G401.6 (cell line): Measurements from ENCODE around the gene GPC5.
A peak's percentile ranks its signal among the peaks of the same experiment; 100 is the strongest.

ENCODE experiments used
- FAIRE-seq: peaks from 2 replicates; lab custom pipeline; 2012; peaks lifted over from hg19 to GRCh38; lab: Jason Lieb, UNC

The GPC5 gene

GRCh38 chr13:92387245-92387644 lies 988.8 kb downstream of the GPC5 start:
- FAIRE-seq, result no peak

- no peak for FAIRE-seq
Measured at GRCh38 chr13:92390217-92390616, 991.8 kb downstream of the GPC5 start.

- no peak for FAIRE-seq
Measured at GRCh38 chr13:92403606-92404005, 1005.2 kb downstream of the GPC5 start.

GRCh38 chr13:92407858-92408257 lies 1009.4 kb downstream of the GPC5 start:
- FAIRE-seq, result no peak

- FAIRE-seq, result no peak
Measured at GRCh38 chr13:92412481-92412880, 1014.1 kb downstream of the GPC5 start.

- no peak for FAIRE-seq
Measured at GRCh38 chr13:92412996-92413395, 1014.6 kb downstream of the GPC5 start.

GRCh38 chr13:92413452-92413851 lies 1015.0 kb downstream of the GPC5 start:
- no peak for FAIRE-seq

- no peak for FAIRE-seq
Measured at GRCh38 chr13:92414851-92415250, 1016.4 kb downstream of the GPC5 start.

- no peak for FAIRE-seq
Measured at GRCh38 chr13:92415781-92416180, 1017.4 kb downstream of the GPC5 start.

- no peak for FAIRE-seq
Measured at GRCh38 chr13:92418818-92419412, 1020.5 kb downstream of the GPC5 start.

- FAIRE-seq, result peak; percentile 34
Measured at GRCh38 chr13:92429231-92429630, 1030.8 kb downstream of the GPC5 start.

GRCh38 chr13:92433386-92433785 lies 1035.0 kb downstream of the GPC5 start:
- FAIRE-seq, result no peak

GRCh38 chr13:92433963-92434362 lies 1035.5 kb downstream of the GPC5 start:
- no peak for FAIRE-seq

GRCh38 chr13:92436924-92437323 lies 1038.5 kb downstream of the GPC5 start:
- no peak for FAIRE-seq

- no peak for FAIRE-seq
Measured at GRCh38 chr13:92444244-92444643, 1045.8 kb downstream of the GPC5 start.

GRCh38 chr13:92451060-92451459 lies 1052.6 kb downstream of the GPC5 start:
- no peak for FAIRE-seq

- FAIRE-seq, result no peak
Measured at GRCh38 chr13:92452840-92453239, 1054.4 kb downstream of the GPC5 start.

- no peak for FAIRE-seq
Measured at GRCh38 chr13:92459306-92459705, 1060.9 kb downstream of the GPC5 start.

- FAIRE-seq, result no peak
Measured at GRCh38 chr13:92460479-92460878, 1062.1 kb downstream of the GPC5 start.

- FAIRE-seq, result no peak
Measured at GRCh38 chr13:92461402-92461801, 1063.0 kb downstream of the GPC5 start.

- no peak for FAIRE-seq
Measured at GRCh38 chr13:92461831-92462230, 1063.4 kb downstream of the GPC5 start.

- FAIRE-seq, result no peak
Measured at GRCh38 chr13:92463134-92463533, 1064.7 kb downstream of the GPC5 start.

GRCh38 chr13:92473765-92474475 lies 1075.5 kb downstream of the GPC5 start:
- no peak for FAIRE-seq

- FAIRE-seq, result no peak
Measured at GRCh38 chr13:92480387-92480786, 1082.0 kb downstream of the GPC5 start.
